GM18870 (cell line): Measurements from ENCODE around the gene B4GALNT3.

Experiments
- ATAC-seq: cut with Tn5 transposase; IDR thresholded peaks from one replicate; pipeline ENCODE4 v1.9.1; 2021; ENCODE audit warnings: moderate library complexity; ENCODE audit not compliant: unreplicated experiment

B4GALNT3 gene

GRCh38 chr12:467591-467990 lies 7.9 kb downstream of the B4GALNT3 start:
- ATAC-seq = no peak

GRCh38 chr12:468671-469389 lies 9.1 kb downstream of the B4GALNT3 start:
- ATAC-seq = no peak

- ATAC-seq = no peak
Observed at GRCh38 chr12:470133-470532, 10.4 kb downstream of the B4GALNT3 start.

- no peak for ATAC-seq
Observed at GRCh38 chr12:473198-473597, 13.5 kb downstream of the B4GALNT3 start.

GRCh38 chr12:473863-474577 lies 14.3 kb downstream of the B4GALNT3 start:
- no peak for ATAC-seq

GRCh38 chr12:475286-475685 lies 15.5 kb downstream of the B4GALNT3 start:
- no peak for ATAC-seq

GRCh38 chr12:479161-479560 lies 19.4 kb downstream of the B4GALNT3 start:
- no peak for ATAC-seq

- no peak for ATAC-seq
Observed at GRCh38 chr12:480831-481816, 21.4 kb downstream of the B4GALNT3 start.

- ATAC-seq = no peak
Observed at GRCh38 chr12:482061-482460, 22.3 kb downstream of the B4GALNT3 start.

GRCh38 chr12:484096-484495 lies 24.4 kb downstream of the B4GALNT3 start:
- no peak for ATAC-seq

GRCh38 chr12:490260-490659 lies 30.5 kb downstream of the B4GALNT3 start:
- ATAC-seq = no peak

- ATAC-seq = no peak
Observed at GRCh38 chr12:495466-495865, 35.7 kb downstream of the B4GALNT3 start.

GRCh38 chr12:496736-497135 lies 37.0 kb downstream of the B4GALNT3 start:
- ATAC-seq = no peak

GRCh38 chr12:497501-498160 lies 37.9 kb downstream of the B4GALNT3 start:
- no peak for ATAC-seq

- ATAC-seq = no peak
Observed at GRCh38 chr12:499837-500458, 40.2 kb downstream of the B4GALNT3 start.

GRCh38 chr12:501722-502447 lies 42.1 kb downstream of the B4GALNT3 start:
- no peak for ATAC-seq

- no peak for ATAC-seq
Observed at GRCh38 chr12:503111-503761, 43.5 kb downstream of the B4GALNT3 start.

GRCh38 chr12:505221-505620 lies 45.5 kb downstream of the B4GALNT3 start:
- ATAC-seq = no peak

GRCh38 chr12:507391-507796 lies 47.7 kb downstream of the B4GALNT3 start:
- ATAC-seq = no peak
